ENCODE data around the gene TCEAL4.

DNA sequence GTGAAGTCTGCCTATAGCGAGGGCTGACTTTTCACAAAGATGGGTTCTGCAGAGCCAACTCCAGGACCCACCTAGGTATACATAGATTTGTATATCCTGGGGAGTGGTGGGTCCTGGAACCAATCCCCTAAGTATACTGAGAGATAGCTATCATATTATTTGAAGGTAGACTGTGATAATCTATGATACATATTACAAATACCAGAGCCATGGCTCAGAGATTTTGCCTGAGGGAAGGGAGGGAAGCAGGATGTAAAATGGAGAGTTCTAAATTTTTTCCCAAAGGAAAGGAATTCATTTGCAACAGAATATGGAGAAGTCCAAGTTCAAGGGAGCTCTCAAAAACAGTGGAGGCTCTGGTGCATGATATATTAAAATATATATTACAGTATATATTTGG is 29.7 kb downstream of the TCEAL4 start:
- TF ChIP-seq, protein P1, sequence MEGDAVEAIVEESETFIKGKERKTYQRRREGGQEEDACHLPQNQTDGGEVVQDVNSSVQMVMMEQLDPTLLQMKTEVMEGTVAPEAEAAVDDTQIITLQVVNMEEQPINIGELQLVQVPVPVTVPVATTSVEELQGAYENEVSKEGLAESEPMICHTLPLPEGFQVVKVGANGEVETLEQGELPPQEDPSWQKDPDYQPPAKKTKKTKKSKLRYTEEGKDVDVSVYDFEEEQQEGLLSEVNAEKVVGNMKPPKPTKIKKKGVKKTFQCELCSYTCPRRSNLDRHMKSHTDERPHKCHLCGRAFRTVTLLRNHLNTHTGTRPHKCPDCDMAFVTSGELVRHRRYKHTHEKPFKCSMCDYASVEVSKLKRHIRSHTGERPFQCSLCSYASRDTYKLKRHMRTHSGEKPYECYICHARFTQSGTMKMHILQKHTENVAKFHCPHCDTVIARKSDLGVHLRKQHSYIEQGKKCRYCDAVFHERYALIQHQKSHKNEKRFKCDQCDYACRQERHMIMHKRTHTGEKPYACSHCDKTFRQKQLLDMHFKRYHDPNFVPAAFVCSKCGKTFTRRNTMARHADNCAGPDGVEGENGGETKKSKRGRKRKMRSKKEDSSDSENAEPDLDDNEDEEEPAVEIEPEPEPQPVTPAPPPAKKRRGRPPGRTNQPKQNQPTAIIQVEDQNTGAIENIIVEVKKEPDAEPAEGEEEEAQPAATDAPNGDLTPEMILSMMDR (IDR thresholded peaks at IDR 0.05; ENCODE audit: low read depth, low read length, missing input control): no peak
- TF ChIP-seq JUND (IDR thresholded peaks at IDR 0.05): no peak
- TF ChIP-seq, protein P2, sequence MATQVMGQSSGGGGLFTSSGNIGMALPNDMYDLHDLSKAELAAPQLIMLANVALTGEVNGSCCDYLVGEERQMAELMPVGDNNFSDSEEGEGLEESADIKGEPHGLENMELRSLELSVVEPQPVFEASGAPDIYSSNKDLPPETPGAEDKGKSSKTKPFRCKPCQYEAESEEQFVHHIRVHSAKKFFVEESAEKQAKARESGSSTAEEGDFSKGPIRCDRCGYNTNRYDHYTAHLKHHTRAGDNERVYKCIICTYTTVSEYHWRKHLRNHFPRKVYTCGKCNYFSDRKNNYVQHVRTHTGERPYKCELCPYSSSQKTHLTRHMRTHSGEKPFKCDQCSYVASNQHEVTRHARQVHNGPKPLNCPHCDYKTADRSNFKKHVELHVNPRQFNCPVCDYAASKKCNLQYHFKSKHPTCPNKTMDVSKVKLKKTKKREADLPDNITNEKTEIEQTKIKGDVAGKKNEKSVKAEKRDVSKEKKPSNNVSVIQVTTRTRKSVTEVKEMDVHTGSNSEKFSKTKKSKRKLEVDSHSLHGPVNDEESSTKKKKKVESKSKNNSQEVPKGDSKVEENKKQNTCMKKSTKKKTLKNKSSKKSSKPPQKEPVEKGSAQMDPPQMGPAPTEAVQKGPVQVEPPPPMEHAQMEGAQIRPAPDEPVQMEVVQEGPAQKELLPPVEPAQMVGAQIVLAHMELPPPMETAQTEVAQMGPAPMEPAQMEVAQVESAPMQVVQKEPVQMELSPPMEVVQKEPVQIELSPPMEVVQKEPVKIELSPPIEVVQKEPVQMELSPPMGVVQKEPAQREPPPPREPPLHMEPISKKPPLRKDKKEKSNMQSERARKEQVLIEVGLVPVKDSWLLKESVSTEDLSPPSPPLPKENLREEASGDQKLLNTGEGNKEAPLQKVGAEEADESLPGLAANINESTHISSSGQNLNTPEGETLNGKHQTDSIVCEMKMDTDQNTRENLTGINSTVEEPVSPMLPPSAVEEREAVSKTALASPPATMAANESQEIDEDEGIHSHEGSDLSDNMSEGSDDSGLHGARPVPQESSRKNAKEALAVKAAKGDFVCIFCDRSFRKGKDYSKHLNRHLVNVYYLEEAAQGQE (IDR thresholded peaks at IDR 0.05): no peak

Data from liver (tissue), 3 donors.